WI38 (cell line): Measurements from ENCODE around the gene IMPDH1.

Source experiments
- H3K4me3 ChIP-seq: 2 replicates; pipeline ENCODE4 v1.5.1; 2011; ENCODE audit warnings: low read depth, mild to moderate bottlenecking, control low read depth, low read length
- CTCF ChIP-seq: IDR thresholded peaks from 2 replicates; pipeline ENCODE4 v1.5.1; 2012; ENCODE audit warnings: low read depth, mild to moderate bottlenecking, control low read depth, low read length

The IMPDH1 gene

DNA sequence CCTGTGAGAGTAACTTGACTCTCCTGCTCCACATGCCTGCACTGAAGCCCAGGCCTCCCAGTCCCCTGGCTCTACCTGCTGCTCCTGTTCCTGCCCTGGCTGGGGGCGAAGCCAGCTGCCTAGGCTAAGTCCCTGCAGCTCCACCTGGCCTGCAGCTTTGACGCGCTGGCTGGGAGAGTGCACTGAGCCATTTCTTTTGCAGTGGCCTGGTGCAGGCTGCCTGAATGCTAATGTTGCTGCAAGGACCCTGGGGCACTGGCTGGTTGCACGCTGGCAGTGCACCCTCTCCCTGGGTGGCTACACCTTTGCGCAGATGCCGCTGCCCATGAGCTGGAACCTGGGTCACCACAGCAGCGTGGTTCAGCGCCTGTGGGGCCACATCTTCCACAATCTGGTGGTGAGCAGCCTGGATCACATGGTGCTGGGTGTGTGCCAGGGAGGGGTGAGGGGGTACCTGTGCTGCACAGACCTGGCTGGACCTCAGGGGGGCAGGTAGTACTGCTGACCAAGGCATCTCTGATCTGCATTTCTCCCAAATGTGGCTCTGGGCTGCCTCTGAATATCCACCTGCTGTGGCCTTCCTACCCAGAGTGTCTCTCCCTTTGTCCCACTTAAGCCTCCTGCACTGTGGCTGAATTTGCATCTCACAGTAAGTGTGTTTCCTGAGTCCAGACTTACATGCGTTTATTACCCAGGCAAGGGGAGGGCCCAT lies 20.0 kb downstream of the IMPDH1 start:
- no peak overlapping the region for H3K4me3 ChIP-seq
- no peak for TF ChIP-seq CTCF

DNA sequence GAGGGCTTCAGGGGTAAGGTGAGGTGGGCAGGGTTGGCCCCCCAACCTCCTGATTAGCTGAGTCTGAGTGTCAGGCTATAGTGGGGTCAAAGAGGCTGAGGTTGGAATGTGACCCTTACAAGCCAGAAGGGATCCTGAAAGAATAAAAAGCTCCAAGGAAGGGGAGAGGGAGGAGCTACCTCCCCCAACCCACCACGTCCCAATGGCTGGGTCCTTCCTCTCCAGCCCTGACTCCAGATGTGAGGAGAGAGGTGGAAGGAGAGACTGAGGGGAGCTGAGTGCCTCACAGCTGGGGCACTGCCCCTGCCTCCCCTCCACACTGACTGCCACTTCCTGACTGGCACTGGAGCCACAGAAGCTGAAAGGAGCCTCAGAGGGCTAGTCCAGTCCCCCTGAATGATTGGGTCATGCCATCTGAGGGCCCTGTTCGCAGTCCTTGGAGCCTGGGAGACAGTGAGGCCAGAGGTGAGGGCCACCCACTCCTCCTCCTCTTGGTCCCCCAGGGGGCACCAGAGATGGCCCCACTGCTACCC lies 20.6 kb downstream of the IMPDH1 start:
- no peak for TF ChIP-seq CTCF
- no peak overlapping the region for H3K4me3 ChIP-seq

DNA sequence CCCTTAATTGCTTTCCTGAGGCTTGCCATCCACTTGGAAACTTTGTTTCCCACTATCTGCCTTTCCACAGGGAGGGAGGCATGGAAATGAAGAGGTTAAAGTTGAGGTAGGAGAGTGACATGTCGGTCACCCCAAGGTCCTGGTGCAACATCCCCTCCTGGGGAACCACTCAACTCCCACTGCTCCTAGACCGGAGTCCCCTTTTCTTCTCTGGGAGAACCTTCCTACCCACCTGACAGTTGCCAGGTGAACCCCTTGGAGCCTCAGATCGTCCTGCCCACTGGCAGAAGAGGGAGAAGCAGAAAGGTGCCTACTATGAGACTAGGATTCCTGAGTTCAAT lies 21.7 kb downstream of the IMPDH1 start:
- TF ChIP-seq CTCF = no peak
- H3K4me3 ChIP-seq = no peak overlapping the region

DNA sequence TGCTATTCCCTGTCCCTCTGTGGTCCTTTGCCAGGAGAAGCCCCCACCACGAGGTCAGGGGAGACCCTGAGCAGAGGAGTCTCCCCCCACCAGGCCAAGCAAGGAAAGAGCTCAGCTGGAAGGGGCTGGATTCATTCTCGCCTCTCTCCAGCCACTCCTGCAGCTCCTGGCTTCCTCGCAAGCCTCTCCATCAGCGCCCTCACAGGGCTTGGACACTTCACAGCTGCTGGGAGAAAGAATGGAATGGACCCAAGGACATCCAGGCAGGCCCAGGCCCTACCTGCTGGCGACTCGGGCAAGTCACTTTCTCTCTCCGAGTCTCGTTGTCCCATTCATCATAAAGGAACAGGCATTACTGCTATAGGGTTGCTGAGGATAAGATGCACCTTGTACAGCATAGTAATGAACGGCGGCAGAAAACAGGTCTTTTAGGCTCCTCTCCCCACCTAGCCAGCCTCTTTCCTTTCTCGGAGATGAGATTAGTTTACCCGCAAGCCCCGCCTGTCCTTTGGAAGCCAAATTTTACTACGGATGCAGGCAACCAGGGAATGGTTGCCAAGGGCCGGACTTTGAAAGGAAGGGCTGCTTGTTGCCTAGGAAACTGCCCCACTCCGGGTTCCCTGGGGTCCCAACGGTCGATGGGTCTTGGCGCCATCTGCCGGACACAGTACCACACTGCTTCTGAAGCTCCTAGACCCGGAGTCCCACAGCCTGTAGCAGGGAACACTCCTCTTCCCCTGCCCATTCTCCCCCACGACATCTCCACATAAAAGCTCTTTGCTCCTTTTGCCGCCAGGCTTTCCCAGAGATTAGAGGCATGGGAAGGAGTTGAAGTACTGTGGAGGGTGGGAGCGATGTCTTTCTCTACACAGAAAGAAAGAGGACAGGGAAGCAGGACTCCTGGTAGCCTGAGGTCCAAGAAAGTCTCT lies 22.3 kb downstream of the IMPDH1 start:
- peak; percentile 80 for TF ChIP-seq CTCF
- H3K4me3 ChIP-seq = no peak overlapping the region

- no peak overlapping the region for H3K4me3 ChIP-seq
- no peak for TF ChIP-seq CTCF
These were observed 23.5 kb downstream of the IMPDH1 start for GRCh38 chr7:128385988-128386925.

DNA sequence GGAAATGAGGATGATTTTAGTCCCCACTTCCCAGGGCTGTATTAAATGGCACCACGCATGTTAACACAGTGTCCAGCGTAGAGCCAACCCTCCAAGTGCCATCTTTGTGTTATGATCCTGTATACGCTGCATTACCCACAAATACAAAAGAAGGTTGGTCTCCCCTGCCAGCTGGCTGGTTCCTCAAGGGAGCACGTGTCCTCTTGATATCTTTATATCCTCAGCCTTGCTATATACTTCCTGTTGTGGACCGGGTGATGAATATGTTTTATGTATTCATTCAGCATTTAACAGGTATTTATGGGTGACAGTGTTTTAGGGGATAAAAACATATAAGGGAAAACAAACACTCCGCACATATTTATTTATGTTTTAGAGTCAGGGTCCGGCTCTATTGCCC lies 25.1 kb downstream of the IMPDH1 start:
- TF ChIP-seq CTCF = no peak
- no peak overlapping the region for H3K4me3 ChIP-seq
